GM12891 (cell line): Measurements from ENCODE around the gene TLE6.

Source experiments
- DNase-seq: peaks from one replicate; pipeline ENCODE4 v3.0.0; 2011; ENCODE audit warnings: low spot score; ENCODE audit not compliant: insufficient read length
- FAIRE-seq: peaks from 2 replicates; lab custom pipeline; 2011; peaks lifted over from hg19 to GRCh38; lab: Jason Lieb, UNC
- PAX5 ChIP-seq: IDR thresholded peaks from 2 replicates; pipeline ENCODE4 v1.6.1; 2011; ENCODE audit warnings: low read length, moderate library complexity, mild to moderate bottlenecking; ENCODE audit not compliant: insufficient read depth, severe bottlenecking
- POLR2A ChIP-seq: IDR thresholded peaks from 2 replicates; pipeline ENCODE4 v1.6.1; 2011; ENCODE audit warnings: low read depth, low read length, control low read depth
- POLR2AphosphoS5 ChIP-seq: IDR thresholded peaks from 2 replicates; pipeline ENCODE4 v1.6.1; 2011; ENCODE audit warnings: low read depth, low read length, control low read depth
- POU2F2 ChIP-seq: IDR thresholded peaks from 2 replicates; pipeline ENCODE4 v1.6.1; 2011; ENCODE audit warnings: low read depth, mild to moderate bottlenecking, control low read depth, low read length, moderate library complexity
- SPI1 ChIP-seq: IDR thresholded peaks from 2 replicates; pipeline ENCODE4 v1.6.1; 2011; ENCODE audit warnings: low read depth, low read length, control low read depth
- TAF1 ChIP-seq: IDR thresholded peaks from 2 replicates; pipeline ENCODE4 v1.6.1; 2011; ENCODE audit warnings: low read depth, low read length, control low read depth

TLE6 gene

GRCh38 chr19:3015126-3016057 is 38.0 kb downstream of the TLE6 start:
- no peak for FAIRE-seq
- DNase-seq = no peak
- TF ChIP-seq PAX5 = no peak
- no peak for TF ChIP-seq POLR2AphosphoS5
- TF ChIP-seq POU2F2 = no peak
- no peak for TF ChIP-seq SPI1
- TF ChIP-seq POLR2A = no peak
- no peak for TF ChIP-seq TAF1

- FAIRE-seq (no peak), DNase-seq (no peak)
- no peak for TF ChIP-seq SPI1
Observed at GRCh38 chr19:3017923-3018322, 40.6 kb downstream of the TLE6 start.

GRCh38 chr19:3019211-3019854 is 42.0 kb downstream of the TLE6 start:
- TF ChIP-seq POU2F2 (no peak), SPI1 (no peak), POLR2AphosphoS5 (no peak), PAX5 (no peak), TAF1 (no peak), POLR2A (no peak)
- FAIRE-seq = no peak
- DNase-seq = no peak

- no peak for TF ChIP-seq POLR2AphosphoS5
- no peak for TF ChIP-seq PAX5
- no peak for TF ChIP-seq POU2F2
- no peak for TF ChIP-seq POLR2A
- no peak for TF ChIP-seq SPI1
- no peak for TF ChIP-seq TAF1
- FAIRE-seq = no peak
- DNase-seq = no peak
Observed at GRCh38 chr19:3020321-3020960, 43.1 kb downstream of the TLE6 start.

- TF ChIP-seq POLR2A = no peak
- no peak for TF ChIP-seq SPI1
- TF ChIP-seq TAF1 = no peak
- no peak for TF ChIP-seq POU2F2
- no peak for TF ChIP-seq POLR2AphosphoS5
- TF ChIP-seq PAX5 = no peak
- FAIRE-seq (no peak), DNase-seq (no peak)
Observed at GRCh38 chr19:3024509-3024869, 47.1 kb downstream of the TLE6 start.

GRCh38 chr19:3024870-3025548 is 47.6 kb downstream of the TLE6 start:
- DNase-seq (no peak), FAIRE-seq (no peak)
- TF ChIP-seq TAF1 (no peak), POLR2A (no peak), PAX5 (no peak), POLR2AphosphoS5 (no peak), SPI1 (no peak), POU2F2 (no peak)

- no peak for FAIRE-seq
Observed at GRCh38 chr19:3025549-3025886, 48.2 kb downstream of the TLE6 start.

GRCh38 chr19:3026768-3027167 is 49.4 kb downstream of the TLE6 start:
- DNase-seq = no peak
- TF ChIP-seq POU2F2 (no peak), POLR2AphosphoS5 (no peak), SPI1 (no peak), PAX5 (no peak), TAF1 (no peak), POLR2A (no peak)
- no peak for FAIRE-seq

More at GRCh38 chr19:3025549-3025886, 48.2 kb downstream of the TLE6 start:
- TF ChIP-seq POLR2A (no peak), SPI1 (no peak), PAX5 (no peak), TAF1 (no peak), POLR2AphosphoS5 (no peak), POU2F2 (no peak)
- DNase-seq = no peak

GRCh38 chr19:3027292-3027691 is 49.9 kb downstream of the TLE6 start:
- TF ChIP-seq POU2F2 (no peak), POLR2AphosphoS5 (no peak), SPI1 (no peak), PAX5 (no peak), TAF1 (no peak), POLR2A (no peak)
- DNase-seq (no peak), FAIRE-seq (no peak)
